Umbilical cord (tissue), 1 donor: ENCODE results near the gene MICU1. TPM values are rescaled to one million over a fixed set of nuclear protein-coding genes. Genes with fewer than 3 reads are reported as not detected.

ENCODE experiments used
- total RNA-seq: library from RNA; depleted of rRNA; stranded (reverse); fragments of >200 nt; gene quantifications from one replicate; pipeline ENCODE4 v1.2.3, GENCODE V29; 2014; ENCODE audit warnings: low replicate concordance; ENCODE audit not compliant: insufficient read depth

Gene MICU1
- total RNA-seq, 1 donor from 2014 or later: 61.9 TPM

Other genes starting within 250 kb of the MICU1 start
- 43.8 TPM for gene MCU, start 66.1 kb upstream of the MICU1 start, total RNA-seq